GM12878 (cell line): ENCODE results near the gene LMO7. TPM values are rescaled to one million over a fixed set of nuclear protein-coding genes. Genes with fewer than 3 reads are reported as not detected.

Source experiments
- CREM ChIP-seq: IDR thresholded peaks from 2 replicates; pipeline ENCODE4 v1.6.1; 2014; ENCODE audit warnings: antibody characterized with exemption, low read depth
- DPF2 ChIP-seq: fragments of 450-650 bp; IDR thresholded peaks from 2 replicates; pipeline ENCODE4 v1.6.1; 2017; ENCODE audit warnings: mild to moderate bottlenecking
- IKZF1 ChIP-seq: fragments of 450-650 bp; conservative IDR thresholded peaks from 2 replicates; pipeline ENCODE4 v1.6.1; 2017; ENCODE audit warnings: antibody characterized with exemption, mild to moderate bottlenecking
- POLR2AphosphoS2 ChIP-seq: IDR thresholded peaks from 2 replicates; pipeline ENCODE4 v1.6.1; 2011; ENCODE audit warnings: low read depth, mild to moderate bottlenecking, low read length, improper control_type of control experiment, moderate library complexity
- POU2F2 ChIP-seq: IDR thresholded peaks from 3 replicates; pipeline ENCODE4 v1.6.1; 2011; ENCODE audit warnings: low read depth, mild to moderate bottlenecking, low read length, borderline replicate concordance
- RAD51 ChIP-seq: fragments of 450-650 bp; IDR thresholded peaks from 2 replicates; pipeline ENCODE4 v1.6.1; 2016; ENCODE audit warnings: moderate library complexity, mild to moderate bottlenecking, inconsistent platforms
- SMARCA5 ChIP-seq: fragments of 450-650 bp; IDR thresholded peaks from 2 replicates; pipeline ENCODE4 v1.6.1; 2017; ENCODE audit warnings: mild to moderate bottlenecking
- STAT1 ChIP-seq: fragments of 450-650 bp; conservative IDR thresholded peaks from 2 replicates; pipeline ENCODE4 v1.6.1; 2014; ENCODE audit warnings: antibody characterized with exemption, mild to moderate bottlenecking
- polyA plus RNA-seq, 11 experiments: library from polyadenylated mRNA; depleted of rRNA in 4 of 11; unstranded in 6 of 11; stranded (reverse) in 5 of 11; fragments of >200 nt; fragmentation: Nextera tagmentation in 4 of 11; fragmentation: Illumina TruSeq in 1 of 11; extraction: Ambion mirVana in 4 of 11; extraction: Trizol in 1 of 11; gene quantifications; 1 replicate in 1 of 11; 2 replicates in 10 of 11; pipeline versions ENCODE4 v1.2.1 to v1.2.3, GENCODE V29; 2011 to 2016; ENCODE audit warnings: inconsistent platforms in 2 of 11, missing spikeins in 2 of 11, low read depth in 1 of 11
- total RNA-seq, 4 experiments: library from RNA; depleted of rRNA in 3 of 4; stranded (reverse); fragments of >200 nt in 3 of 4; fragmentation: Illumina TruSeq in 1 of 4; extraction: Trizol in 1 of 4; gene quantifications; 2 replicates each; pipeline versions ENCODE4 v1.2.1 to v1.2.3, GENCODE V29; 2013 to 2021
- TF ChIP-seq, protein P1 (sequence below): fragments of 450-650 bp; IDR thresholded peaks from 2 replicates; pipeline ENCODE4 v1.6.1; 2017; ENCODE audit warnings: mild to moderate bottlenecking
- TF ChIP-seq, protein P2 (sequence below): IDR thresholded peaks from 2 replicates; pipeline ENCODE4 v1.6.1; 2012; ENCODE audit warnings: mild to moderate bottlenecking, low read depth, low read length

The LMO7 gene
- total and polyA plus RNA-seq, 10 of the 15 experiments (the other 5 are each of a cell fraction or from before 2014, with no cell fraction given): 8.5 to 67.8 (median 36.8) TPM

DNA sequence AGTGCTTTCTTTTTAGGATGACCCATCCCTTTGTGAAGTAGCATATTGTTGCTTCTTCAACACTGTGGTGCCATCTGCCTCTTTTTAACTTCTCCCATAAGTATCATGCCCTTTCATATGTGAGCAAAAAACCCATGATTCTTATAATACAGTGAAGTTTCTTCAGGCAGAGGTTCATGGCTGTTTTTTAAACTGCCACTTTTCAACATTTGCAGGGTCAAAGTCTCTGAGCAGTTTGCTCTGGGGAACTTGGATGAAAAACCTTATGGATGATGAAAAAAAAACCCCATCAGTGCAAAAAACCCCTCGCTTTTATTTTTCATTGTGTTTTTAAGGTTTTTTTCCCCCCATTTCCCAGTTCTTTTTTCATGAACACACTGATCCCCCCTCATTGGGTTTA, 158.5 kb downstream of the LMO7 start (continued):
- TF ChIP-seq, protein P1, sequence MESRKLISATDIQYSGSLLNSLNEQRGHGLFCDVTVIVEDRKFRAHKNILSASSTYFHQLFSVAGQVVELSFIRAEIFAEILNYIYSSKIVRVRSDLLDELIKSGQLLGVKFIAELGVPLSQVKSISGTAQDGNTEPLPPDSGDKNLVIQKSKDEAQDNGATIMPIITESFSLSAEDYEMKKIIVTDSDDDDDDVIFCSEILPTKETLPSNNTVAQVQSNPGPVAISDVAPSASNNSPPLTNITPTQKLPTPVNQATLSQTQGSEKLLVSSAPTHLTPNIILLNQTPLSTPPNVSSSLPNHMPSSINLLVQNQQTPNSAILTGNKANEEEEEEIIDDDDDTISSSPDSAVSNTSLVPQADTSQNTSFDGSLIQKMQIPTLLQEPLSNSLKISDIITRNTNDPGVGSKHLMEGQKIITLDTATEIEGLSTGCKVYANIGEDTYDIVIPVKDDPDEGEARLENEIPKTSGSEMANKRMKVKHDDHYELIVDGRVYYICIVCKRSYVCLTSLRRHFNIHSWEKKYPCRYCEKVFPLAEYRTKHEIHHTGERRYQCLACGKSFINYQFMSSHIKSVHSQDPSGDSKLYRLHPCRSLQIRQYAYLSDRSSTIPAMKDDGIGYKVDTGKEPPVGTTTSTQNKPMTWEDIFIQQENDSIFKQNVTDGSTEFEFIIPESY: no peak
- TF ChIP-seq, protein P2, sequence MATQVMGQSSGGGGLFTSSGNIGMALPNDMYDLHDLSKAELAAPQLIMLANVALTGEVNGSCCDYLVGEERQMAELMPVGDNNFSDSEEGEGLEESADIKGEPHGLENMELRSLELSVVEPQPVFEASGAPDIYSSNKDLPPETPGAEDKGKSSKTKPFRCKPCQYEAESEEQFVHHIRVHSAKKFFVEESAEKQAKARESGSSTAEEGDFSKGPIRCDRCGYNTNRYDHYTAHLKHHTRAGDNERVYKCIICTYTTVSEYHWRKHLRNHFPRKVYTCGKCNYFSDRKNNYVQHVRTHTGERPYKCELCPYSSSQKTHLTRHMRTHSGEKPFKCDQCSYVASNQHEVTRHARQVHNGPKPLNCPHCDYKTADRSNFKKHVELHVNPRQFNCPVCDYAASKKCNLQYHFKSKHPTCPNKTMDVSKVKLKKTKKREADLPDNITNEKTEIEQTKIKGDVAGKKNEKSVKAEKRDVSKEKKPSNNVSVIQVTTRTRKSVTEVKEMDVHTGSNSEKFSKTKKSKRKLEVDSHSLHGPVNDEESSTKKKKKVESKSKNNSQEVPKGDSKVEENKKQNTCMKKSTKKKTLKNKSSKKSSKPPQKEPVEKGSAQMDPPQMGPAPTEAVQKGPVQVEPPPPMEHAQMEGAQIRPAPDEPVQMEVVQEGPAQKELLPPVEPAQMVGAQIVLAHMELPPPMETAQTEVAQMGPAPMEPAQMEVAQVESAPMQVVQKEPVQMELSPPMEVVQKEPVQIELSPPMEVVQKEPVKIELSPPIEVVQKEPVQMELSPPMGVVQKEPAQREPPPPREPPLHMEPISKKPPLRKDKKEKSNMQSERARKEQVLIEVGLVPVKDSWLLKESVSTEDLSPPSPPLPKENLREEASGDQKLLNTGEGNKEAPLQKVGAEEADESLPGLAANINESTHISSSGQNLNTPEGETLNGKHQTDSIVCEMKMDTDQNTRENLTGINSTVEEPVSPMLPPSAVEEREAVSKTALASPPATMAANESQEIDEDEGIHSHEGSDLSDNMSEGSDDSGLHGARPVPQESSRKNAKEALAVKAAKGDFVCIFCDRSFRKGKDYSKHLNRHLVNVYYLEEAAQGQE: no peak
- TF ChIP-seq IKZF1: no peak
- TF ChIP-seq SMARCA5: no peak
- TF ChIP-seq POLR2AphosphoS2: no peak
- no peak for TF ChIP-seq POU2F2
- no peak for TF ChIP-seq RAD51
- no peak for TF ChIP-seq CREM
- no peak for TF ChIP-seq STAT1
- no peak for TF ChIP-seq DPF2
